NCI-H82 (cell line): Measurements from ENCODE around the gene MTARC2.

ENCODE experiments used
- DNase-seq: peaks from one replicate; lab custom pipeline; 2025; lab: John Stamatoyannopoulos, UW

MTARC2 gene

DNA sequence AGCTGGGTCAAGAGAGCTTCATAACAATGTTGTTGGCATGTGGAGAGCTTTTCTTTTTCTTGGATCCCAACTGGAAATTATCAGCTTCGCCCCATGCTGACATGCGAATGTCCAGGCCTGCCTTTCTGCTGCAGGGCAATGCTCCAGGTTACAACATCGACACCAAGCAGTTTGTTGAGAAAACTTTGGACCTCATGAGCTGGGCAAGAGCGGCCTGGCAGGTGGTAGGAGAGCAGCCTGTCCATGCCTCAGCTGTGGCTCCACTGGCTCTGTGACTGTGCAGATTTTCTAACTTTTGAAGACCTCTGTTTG, 80.0 kb downstream of the MTARC2 start:
- no peak for DNase-seq

DNA sequence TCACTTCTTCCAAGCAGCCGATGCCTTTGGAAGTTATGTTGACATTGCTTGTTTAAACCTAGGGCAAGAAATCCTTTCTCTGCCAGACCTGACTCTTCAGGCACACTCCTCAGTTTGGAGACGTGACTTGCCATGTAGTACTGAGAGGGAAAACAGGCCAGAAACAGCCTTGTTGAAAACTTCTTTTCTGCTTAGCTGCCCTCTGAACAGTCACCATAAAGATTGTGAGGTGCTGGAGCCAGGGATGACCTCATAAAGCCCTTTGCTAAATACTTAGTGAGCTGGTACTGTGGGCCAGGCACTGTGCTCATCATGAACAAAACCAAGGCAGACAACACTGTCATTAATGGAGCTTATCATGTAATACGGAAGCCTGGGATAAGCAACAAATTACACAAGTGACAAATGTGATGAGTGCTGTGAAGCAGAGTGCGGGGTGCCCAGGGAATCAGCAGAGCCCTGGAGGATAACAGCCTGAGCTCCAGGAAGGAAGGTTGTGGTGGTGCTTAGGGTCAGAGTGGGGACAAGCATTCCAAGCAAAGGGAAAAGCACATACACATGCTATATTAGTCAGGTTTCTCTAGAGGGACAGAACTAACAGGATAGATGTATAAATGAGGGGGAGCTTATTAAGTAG, 80.9 kb downstream of the MTARC2 start:
- DNase-seq = no peak

DNA sequence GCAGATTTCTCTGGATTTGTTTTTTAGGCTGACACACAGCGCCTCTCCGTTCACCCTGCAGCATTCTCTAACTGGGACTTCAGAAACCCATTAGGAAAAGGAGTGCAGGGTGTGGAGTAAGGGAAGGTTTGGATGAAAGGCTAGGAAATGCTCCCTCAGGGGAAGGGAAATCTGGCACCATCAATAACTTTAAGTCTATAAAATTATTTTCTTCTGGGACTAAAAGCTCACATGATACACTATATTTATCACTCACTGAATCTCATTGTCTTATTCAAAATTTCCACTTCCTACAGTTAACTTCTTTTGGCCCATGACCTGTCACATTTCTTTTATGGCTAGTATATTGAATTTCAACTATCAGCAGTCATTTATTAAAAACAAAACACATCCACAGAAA, 85.3 kb downstream of the MTARC2 start:
- DNase-seq = no peak
